ENCODE data around the gene BOK. TPM values are rescaled to one million over a fixed set of nuclear protein-coding genes. Genes with fewer than 3 reads are reported as not detected.

The BOK gene
- total and polyA plus RNA-seq, 2 of the 4 experiments (the other 2 are of a cell fraction): 13.3 to 34.4 TPM

DNA sequence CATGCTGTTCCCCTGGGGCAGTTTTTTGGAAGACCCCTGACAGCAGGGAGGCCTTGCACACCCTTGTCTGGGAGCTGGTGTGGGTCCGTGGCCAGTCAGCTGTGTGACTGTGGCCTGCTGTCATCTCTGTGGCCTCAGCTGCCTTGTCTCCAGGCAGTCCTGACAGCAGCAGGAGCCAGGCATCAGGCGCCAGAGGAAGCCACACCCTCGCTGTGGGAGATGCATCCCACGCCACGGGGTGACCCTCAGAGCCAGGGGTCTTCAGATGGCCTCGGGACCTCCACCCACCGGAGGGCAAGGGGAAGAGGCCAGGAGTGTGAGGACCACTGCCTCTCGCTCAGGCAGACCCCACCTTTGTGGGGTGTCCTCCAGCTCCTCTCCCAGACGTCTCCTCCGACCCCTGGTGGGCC, 5.0 kb downstream of the BOK start:
- in situ Hi-C loops (cut with MboI; ENCODE audit: low sequenced_read_pairs) (no loop called here), dilution Hi-C loops (cut with HindIII; ENCODE audit: low sequenced_read_pairs, unreplicated experiment) (no loop called here), intact Hi-C loops (cut with micrococcal nuclease) (no loop called here)
- Histone ChIP-seq H3K4me3 (ENCODE audit: insufficient read depth, low read depth, low read length) (no peak overlapping the region), H3K27me3 (ENCODE audit: control insufficient read depth, insufficient read depth, low read length) (no peaks in the 10 kb centered on the region), H3K9me1 (ENCODE audit: insufficient read depth, low read length) (peaks cover 15% of the 10 kb centered on the region), H2BK20ac (ENCODE audit: low read depth, low read length) (no peak overlapping the region), H4K91ac (ENCODE audit: insufficient read depth, low read depth, low read length) (no peak overlapping the region), H2AK9ac (replicated peaks; ENCODE audit: low read depth, low read length, poor library complexity) (no peak overlapping the region), H3K4me2 (ENCODE audit: low read depth, low read length) (no peak overlapping the region), H3K14ac (replicated peaks; ENCODE audit: low read depth, low read length) (no peak overlapping the region), H3K4ac (ENCODE audit: low read depth, low read length) (no peak overlapping the region), H3K18ac (ENCODE audit: low read depth, low read length) (no peak overlapping the region), H3K4me1 (ENCODE audit: control insufficient read depth, insufficient read depth, low read length) (peaks cover 16% of the 10 kb centered on the region), H3K9me3 (ENCODE audit: control insufficient read depth, insufficient read depth, low read length) (no peaks in the 10 kb centered on the region), H3K56ac (ENCODE audit: extremely low read depth, insufficient read depth, low read length) (no peak overlapping the region), H2AFZ (replicated peaks; ENCODE audit: low read length, poor library complexity) (no peak overlapping the region), H3K23ac (ENCODE audit: low read depth, low read length) (no peak overlapping the region), H3K27ac (ENCODE audit: insufficient read depth, low read length) (no peak overlapping the region), H3K9ac (ENCODE audit: low read depth, low read length) (no peak overlapping the region), H4K5ac (ENCODE audit: low read depth, low read length) (no peak overlapping the region), H2BK5ac (ENCODE audit: low read depth, low read length, poor library complexity, severe bottlenecking) (no peak overlapping the region), H2BK120ac (ENCODE audit: low read depth, low read length) (no peak overlapping the region), H3K36me3 (ENCODE audit: control insufficient read depth, insufficient read depth, low read length) (peaks cover 21% of the 10 kb centered on the region), H2AK5ac (ENCODE audit: low read depth, low read length) (peak overlapping the region; percentile 36), H4K8ac (ENCODE audit: low read depth in 2 of 2, low read length in 2 of 2) (no peak overlapping the region), H4K20me1 (ENCODE audit: insufficient read depth, low read length) (peaks cover 55% of the 10 kb centered on the region), H3K79me1 (ENCODE audit: low read depth in 1 of 2, low read length in 2 of 2) (peaks cover 12 to 51% of the 10 kb centered on the region in 2 experiments), H2BK15ac (ENCODE audit: low read depth, low read length) (no peak overlapping the region)
- WGBS, 2 experiments (ENCODE audit: extremely low coverage in 2 of 2, insufficient read length in 1 of 2): 47% methylated on average over 3 of the region's 10 CpGs; no CpG with 5 or more reads in 1 of the 2 experiments
- TF ChIP-seq FOS (IDR thresholded peaks at IDR 0.05; ENCODE audit: low read depth, low read length) (no peak), POLR2A (IDR thresholded peaks at IDR 0.05; ENCODE audit: low read depth, low read length) (no peak), NFE2L2 (IDR thresholded peaks at IDR 0.05; ENCODE audit: low read depth, low read length) (no peak), CEBPB (IDR thresholded peaks at IDR 0.05; ENCODE audit: low read depth, low read length) (no peak), RFX5 (IDR thresholded peaks at IDR 0.05; ENCODE audit: low read depth, low read length) (no peak), BHLHE40 (IDR thresholded peaks at IDR 0.05; ENCODE audit: low read depth, low read length) (no peak)
- TF ChIP-seq, protein P1, sequence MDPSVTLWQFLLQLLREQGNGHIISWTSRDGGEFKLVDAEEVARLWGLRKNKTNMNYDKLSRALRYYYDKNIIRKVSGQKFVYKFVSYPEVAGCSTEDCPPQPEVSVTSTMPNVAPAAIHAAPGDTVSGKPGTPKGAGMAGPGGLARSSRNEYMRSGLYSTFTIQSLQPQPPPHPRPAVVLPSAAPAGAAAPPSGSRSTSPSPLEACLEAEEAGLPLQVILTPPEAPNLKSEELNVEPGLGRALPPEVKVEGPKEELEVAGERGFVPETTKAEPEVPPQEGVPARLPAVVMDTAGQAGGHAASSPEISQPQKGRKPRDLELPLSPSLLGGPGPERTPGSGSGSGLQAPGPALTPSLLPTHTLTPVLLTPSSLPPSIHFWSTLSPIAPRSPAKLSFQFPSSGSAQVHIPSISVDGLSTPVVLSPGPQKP (IDR thresholded peaks at IDR 0.05; ENCODE audit: borderline replicate concordance, low read depth, low read length): no peak
- no peak for ATAC-seq (ENCODE audit: low read depth)
- BruUV-seq (replicated peaks): no TSS peak
- DNase-seq: no peak
- CTCF ChIA-PET: no interaction called here
- POLR2A ChIA-PET (ENCODE audit: unreplicated experiment): interaction anchor here (0.5 kb wide), 1 partner anchor 39 kb away, joined by 3 read pairs; no protein-coding TSS in a partner anchor
